ENCODE results near the gene TRIM33.
A peak's percentile ranks its signal among the peaks of the same experiment; 100 is the strongest.

The TRIM33 gene

GRCh38 chr1:114511032-114511785 is at the start of gene TRIM33:
TRIM33 (minus strand) TSS chr1:114511203; CDS start chr1:114511076, 127 bp downstream.
- peak; percentile 79 for DNase-seq (ENCODE audit: low read depth)

DNA sequence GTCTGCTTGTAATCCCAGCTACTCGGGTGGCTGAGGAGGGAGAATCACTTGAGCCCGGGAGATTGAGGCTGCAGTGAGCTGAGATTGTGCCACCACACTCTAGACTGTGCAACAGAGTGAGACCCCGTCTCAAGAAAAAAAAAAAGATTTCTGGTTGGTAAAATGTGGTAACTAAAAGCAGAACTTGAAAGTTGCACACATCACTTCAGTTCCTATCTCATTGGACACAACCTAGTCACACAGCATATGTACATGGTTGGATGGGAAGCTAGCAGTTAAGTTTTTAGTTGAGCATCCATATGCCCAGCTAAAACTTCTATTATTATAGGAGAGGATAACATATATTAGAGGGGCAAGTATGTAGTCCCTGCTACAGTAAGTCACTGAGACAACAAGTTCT is 48.4 kb upstream of the TRIM33 start:
- no peak for DNase-seq (ENCODE audit: low read depth)

- no peak for DNase-seq (ENCODE audit: low read depth)
Measured at GRCh38 chr1:114558544-114558943, 47.5 kb upstream of the TRIM33 start.

DNA sequence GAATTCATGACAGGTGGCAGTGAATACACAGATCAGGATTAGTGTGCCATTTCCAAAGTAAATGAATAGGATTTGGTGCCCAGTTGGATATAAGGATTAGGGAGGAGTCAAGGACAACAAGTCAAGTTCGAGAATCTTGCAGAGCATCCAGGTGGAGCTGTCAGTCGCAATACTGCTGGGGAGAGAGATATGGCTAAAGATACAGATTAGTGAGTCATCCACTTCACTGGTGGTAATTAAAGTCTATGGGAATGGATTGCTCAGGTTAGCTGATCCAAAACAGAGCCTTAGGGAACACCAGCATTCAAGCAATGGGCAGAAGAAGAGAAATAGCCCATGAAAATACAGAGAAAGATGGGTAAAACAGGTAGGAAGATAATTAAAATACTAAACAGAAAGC is 43.6 kb upstream of the TRIM33 start:
- DNase-seq (ENCODE audit: low read depth) = no peak

- no peak for DNase-seq (ENCODE audit: low read depth)
Measured at GRCh38 chr1:114552106-114552639, 41.2 kb upstream of the TRIM33 start.

GRCh38 chr1:114551400-114551799 is 40.4 kb upstream of the TRIM33 start:
- DNase-seq (ENCODE audit: low read depth) = no peak

GRCh38 chr1:114550336-114550735 is 39.3 kb upstream of the TRIM33 start:
- DNase-seq (ENCODE audit: low read depth) = no peak

DNA sequence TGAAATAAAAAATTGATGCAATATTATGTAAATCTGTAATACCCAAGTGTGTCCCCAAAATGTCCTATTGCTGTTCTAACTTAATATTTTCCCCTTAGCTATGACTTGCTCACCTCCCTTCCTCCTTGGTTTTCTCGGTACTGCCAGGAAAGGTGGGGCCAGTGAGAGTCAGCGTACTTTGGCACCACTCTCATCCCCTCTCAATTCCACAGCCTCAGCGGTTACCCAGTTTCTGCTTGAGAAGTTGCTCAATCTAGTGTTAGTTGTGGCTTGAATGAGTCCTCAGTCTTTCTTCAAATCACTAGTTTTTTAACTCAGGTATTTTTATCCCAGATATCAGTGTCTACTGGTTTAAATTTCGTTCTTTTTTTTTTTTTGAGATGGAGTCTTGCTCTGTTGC is 38.1 kb upstream of the TRIM33 start:
- no peak for DNase-seq (ENCODE audit: low read depth)

DNA sequence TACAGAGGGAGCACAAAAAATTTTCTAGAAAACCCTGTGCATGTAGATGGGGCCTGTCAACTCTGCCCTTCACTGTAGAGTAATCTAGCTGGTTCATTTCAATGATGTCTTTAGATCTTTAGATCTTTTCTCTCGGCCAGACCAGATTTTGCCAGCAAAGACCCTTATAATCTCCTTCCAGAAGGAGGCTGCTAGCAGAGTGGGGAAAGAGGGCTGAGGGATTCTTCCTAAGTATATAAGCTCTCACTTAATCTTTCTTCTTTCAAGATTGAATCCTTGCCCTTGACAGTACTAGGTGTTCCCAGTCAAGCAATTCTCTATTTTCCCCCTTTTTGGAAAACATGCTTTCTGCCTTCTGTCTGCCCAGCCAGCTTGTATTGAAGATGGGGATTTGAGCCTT is 36.1 kb upstream of the TRIM33 start:
- no peak for DNase-seq (ENCODE audit: low read depth)

DNA sequence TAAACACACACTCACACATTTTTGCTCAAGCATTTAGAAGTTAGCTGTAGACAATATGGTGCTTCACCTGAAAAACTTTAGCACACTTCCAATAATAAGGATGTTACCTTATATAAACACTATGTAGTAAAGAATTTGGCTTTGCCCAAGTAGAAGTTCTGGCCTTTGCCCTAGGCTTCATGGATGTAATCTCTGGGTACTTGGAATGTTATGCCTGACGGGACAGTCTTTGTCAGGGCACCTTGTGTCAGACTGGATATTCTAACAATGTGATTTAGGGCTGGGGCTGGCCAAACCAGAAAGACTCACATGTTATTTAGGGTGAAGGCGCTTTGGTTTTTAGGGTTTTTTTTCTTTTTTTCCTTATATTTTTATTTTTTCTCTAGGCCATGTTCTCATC is 34.8 kb upstream of the TRIM33 start:
- DNase-seq (ENCODE audit: low read depth) = no peak

DNA sequence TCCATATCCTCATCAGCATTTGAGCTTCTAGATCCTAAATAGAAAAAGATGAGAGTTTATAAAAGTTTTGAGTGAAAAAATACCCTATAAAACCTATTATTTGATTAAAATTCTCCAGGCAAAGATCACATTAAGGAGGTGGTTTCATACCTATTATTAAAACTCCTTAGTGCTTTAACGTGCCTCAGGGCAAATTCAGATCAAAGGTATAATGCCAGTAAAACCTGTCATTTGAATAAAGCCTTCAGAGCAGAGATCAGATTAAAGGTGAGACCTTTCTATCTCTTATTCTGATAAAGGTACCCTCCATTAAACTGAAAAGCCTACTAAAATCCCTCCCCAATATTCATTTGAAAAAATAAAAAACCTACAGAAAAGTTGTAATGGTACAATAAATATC is 34.3 kb upstream of the TRIM33 start:
- no peak for DNase-seq (ENCODE audit: low read depth)

- DNase-seq (ENCODE audit: low read depth) = no peak
Measured at GRCh38 chr1:114540821-114541220, 29.8 kb upstream of the TRIM33 start.

DNA sequence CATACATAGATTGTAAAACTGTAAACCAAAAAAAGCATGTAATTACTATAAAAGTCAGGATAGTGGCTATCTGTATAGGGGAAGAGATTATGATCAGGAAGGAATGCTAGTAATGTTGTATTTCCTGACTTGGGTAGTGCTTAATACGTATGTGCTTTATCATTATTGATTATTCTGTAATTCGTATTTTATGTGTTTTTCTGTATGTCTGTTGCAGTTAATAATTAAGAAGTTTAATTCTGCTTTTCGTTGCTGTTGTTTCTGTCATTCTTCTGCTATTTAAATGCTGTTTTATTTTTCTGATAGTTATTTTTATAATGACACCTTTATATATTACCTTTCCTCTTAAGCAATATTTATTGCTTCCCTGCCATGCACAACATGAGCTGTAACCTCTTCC is 29.3 kb upstream of the TRIM33 start:
- no peak for DNase-seq (ENCODE audit: low read depth)

GRCh38 chr1:114536043-114536442 is 25.0 kb upstream of the TRIM33 start:
- no peak for DNase-seq (ENCODE audit: low read depth)

- no peak for DNase-seq (ENCODE audit: low read depth)
Measured at GRCh38 chr1:114535401-114535800, 24.4 kb upstream of the TRIM33 start.

DNA sequence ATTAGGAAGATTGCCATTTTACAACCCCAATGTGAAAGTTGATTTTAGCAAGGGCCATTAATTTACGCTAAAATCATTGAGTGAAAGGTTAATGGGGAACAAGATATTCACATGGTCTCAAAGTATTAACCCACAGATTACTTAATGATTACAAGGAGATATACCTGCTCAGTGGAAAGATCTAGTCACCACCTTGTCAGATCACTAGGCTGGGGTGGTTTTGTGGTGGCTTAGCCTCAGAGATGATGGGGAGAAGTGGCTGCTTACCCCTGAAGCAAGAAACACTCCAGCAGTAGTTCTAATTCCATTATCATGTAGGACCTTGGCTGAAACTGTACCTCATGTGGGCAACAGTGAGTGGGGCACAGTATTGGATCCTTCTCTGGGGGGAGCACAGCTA is 20.1 kb upstream of the TRIM33 start:
- no peak for DNase-seq (ENCODE audit: low read depth)

DNA sequence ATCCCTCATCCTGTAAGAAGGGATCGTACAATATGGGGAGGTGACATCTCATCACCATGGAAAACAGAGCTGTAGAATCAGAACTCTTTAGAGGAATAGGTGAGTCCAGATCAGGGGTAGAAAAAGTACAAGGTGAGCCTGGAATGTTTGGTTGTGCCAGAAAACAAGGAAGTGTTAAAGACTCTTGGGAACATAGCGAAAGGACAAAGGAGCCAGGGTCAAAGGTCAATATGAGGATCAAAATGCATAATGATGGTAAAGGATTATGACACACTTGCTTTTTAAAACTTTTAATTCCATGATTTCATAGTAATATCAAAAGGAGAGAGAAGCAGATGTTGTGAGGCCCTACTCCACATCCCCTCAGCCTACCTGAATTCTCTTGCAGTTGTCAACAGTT is 19.2 kb upstream of the TRIM33 start:
- DNase-seq (ENCODE audit: low read depth) = no peak

DNA sequence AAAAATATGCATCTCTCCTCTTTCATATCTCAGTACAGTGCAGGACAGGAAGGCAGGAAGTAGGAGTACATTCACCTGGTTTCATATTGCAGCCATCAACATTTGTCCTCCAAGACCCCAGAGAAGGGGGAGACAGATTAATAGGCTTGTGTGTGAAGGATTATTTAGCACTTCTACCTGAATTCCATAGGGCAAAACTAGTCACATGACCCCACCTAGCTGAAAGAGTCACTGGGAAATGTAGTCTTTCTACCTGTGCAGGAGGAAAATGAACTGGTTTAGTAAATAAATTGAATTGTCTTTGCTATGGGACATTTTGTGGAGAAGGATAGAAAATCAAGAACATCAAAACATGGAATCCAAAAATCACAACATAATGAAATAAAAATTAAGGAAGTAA is 13.9 kb upstream of the TRIM33 start:
- no peak for DNase-seq (ENCODE audit: low read depth)

- DNase-seq (ENCODE audit: low read depth) = no peak
Measured at GRCh38 chr1:114522264-114522575, 11.2 kb upstream of the TRIM33 start.

GRCh38 chr1:114521396-114522263 is 10.6 kb upstream of the TRIM33 start:
- DNase-seq (ENCODE audit: low read depth) = no peak

- DNase-seq (ENCODE audit: low read depth) = no peak
Measured at GRCh38 chr1:114517348-114517747, 6.3 kb upstream of the TRIM33 start.

DNA sequence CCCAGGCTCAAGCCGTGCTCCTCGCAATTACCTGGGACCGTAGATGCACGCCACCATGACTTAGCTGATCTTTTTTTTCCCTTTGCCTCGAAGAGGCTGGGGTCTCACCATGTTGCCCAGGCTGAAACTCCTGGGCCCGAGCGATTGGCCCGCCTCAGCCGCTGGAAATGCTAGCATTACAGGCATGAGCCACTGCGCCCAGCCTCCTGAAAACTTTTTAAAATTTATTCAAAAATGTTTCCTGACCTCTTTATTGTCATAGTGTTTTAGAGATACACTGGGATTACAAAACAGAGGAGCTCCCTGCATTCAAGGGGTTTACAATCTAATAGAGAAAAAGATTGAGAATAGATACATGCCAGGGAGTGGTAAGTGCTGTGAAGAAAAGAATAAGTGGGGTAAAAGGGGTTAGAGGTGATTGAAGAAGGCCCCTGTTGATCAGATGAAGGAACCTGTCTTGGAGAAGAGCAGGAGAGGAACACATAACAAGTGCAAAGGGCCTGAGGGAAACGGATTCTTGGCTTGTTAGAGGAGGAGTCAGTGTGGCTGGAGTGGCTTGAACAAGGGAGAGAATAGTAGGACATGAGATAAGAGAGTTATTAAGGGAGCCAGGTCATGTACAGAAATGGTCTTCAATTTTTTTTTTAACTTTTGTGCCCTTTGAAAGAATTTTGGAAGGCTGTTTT is 1.7 kb upstream of the TRIM33 start:
- no peak for DNase-seq (ENCODE audit: low read depth)
